Measurements from ENCODE around the gene MISP. TPM values are rescaled to one million over a fixed set of nuclear protein-coding genes. Genes with fewer than 3 reads are reported as not detected.

Gene MISP
- total RNA-seq, 5 donors from 2014 or later (not counting 1 experiment from before 2014, with no cell fraction given), result 0.10 to 0.16 (median 0.15) TPM; not detected in 2

- Histone ChIP-seq H3K36me3 (ENCODE audit: control insufficient read depth in 2 of 2, extremely low read depth in 1 of 2, insufficient read depth in 1 of 2, low read length in 1 of 2) (no peaks in the 10 kb centered on the region), H3K27ac (ENCODE audit: low read length) (no peak overlapping the region), H3K4me3 (ENCODE audit: control insufficient read depth in 1 of 2, extremely low read depth in 1 of 2, low read length in 1 of 2) (no peak overlapping the region), H3K9me3 (no peaks in the 10 kb centered on the region), H3K4me1 (ENCODE audit: control insufficient read depth in 1 of 2, extremely low read depth in 1 of 2, insufficient read depth in 2 of 2, low read length in 2 of 2) (no peaks in the 10 kb centered on the region), H3K27me3 (replicated peaks in 1 of 2; ENCODE audit: control insufficient read depth in 2 of 2, extremely low read depth in 1 of 2, insufficient read depth in 2 of 2, low read length in 1 of 2) (peaks cover 0 to 34% of the 10 kb centered on the region in 2 experiments)
- Mint-ChIP-seq H3K4me1 (no peaks in the 10 kb centered on the region), H3K36me3 (no peaks in the 10 kb centered on the region), H3K27me3 (no peaks in the 10 kb centered on the region), H3K9me3 (no peaks in the 10 kb centered on the region), H3K4me3 (no peak overlapping the region), H3K27ac (no peak overlapping the region)
- 73% methylated on average over 16 of the region's 30 CpGs for WGBS (ENCODE audit: insufficient coverage)
- ChIA-PET CTCF (no interaction called here), POLR2A (no interaction called here)
- DNase-seq (no peak), ATAC-seq (replicated peaks in 1 of 4) (no peak)
These were observed 809 bp downstream of the MISP start for GRCh38 chr19:751501-752341.

- ChIA-PET POLR2A (no interaction called here), CTCF (no interaction called here)
- Mint-ChIP-seq H3K27ac (no peak overlapping the region), H3K4me3 (no peak overlapping the region), H3K4me1 (no peaks in the 10 kb centered on the region), H3K36me3 (no peaks in the 10 kb centered on the region), H3K27me3 (no peaks in the 10 kb centered on the region), H3K9me3 (no peaks in the 10 kb centered on the region)
- Histone ChIP-seq H3K4me3 (ENCODE audit: control insufficient read depth in 1 of 2, extremely low read depth in 1 of 2, low read length in 1 of 2) (no peak overlapping the region), H3K36me3 (ENCODE audit: control insufficient read depth in 2 of 2, extremely low read depth in 1 of 2, insufficient read depth in 1 of 2, low read length in 1 of 2) (no peaks in the 10 kb centered on the region), H3K4me1 (ENCODE audit: control insufficient read depth in 1 of 2, extremely low read depth in 1 of 2, insufficient read depth in 2 of 2, low read length in 2 of 2) (no peaks in the 10 kb centered on the region), H3K27ac (ENCODE audit: low read length) (no peak overlapping the region), H3K9me3 (no peaks in the 10 kb centered on the region), H3K27me3 (replicated peaks in 1 of 2; ENCODE audit: control insufficient read depth in 2 of 2, extremely low read depth in 1 of 2, insufficient read depth in 2 of 2, low read length in 1 of 2) (peaks cover 0 to 34% of the 10 kb centered on the region in 2 experiments)
- no peak for DNase-seq
- 52% methylated on average over 31 of the region's 39 CpGs for WGBS (ENCODE audit: insufficient coverage)
- ATAC-seq (replicated peaks in 1 of 4), result no peak
These were observed 2.0 kb downstream of the MISP start for GRCh38 chr19:752652-753517.

GRCh38 chr19:754530-754929 lies 3.6 kb downstream of the MISP start:
- Histone ChIP-seq H3K27ac (ENCODE audit: low read length) (no peak overlapping the region), H3K4me3 (ENCODE audit: control insufficient read depth in 1 of 2, extremely low read depth in 1 of 2, low read length in 1 of 2) (no peak overlapping the region), H3K27me3 (replicated peaks in 1 of 2; ENCODE audit: control insufficient read depth in 2 of 2, extremely low read depth in 1 of 2, insufficient read depth in 2 of 2, low read length in 1 of 2) (peaks cover 0 to 36% of the 10 kb centered on the region in 2 experiments), H3K9me3 (no peaks in the 10 kb centered on the region), H3K36me3 (ENCODE audit: control insufficient read depth in 2 of 2, extremely low read depth in 1 of 2, insufficient read depth in 1 of 2, low read length in 1 of 2) (no peaks in the 10 kb centered on the region), H3K4me1 (ENCODE audit: control insufficient read depth in 1 of 2, extremely low read depth in 1 of 2, insufficient read depth in 2 of 2, low read length in 2 of 2) (no peaks in the 10 kb centered on the region)
- no peaks in the 10 kb centered on the region for H3K4me1 Mint-ChIP-seq
- ChIA-PET CTCF (no interaction called here), POLR2A (no interaction called here)
- H3K4me3 Mint-ChIP-seq, result no peak overlapping the region
- DNase-seq, result no peak
- WGBS (ENCODE audit: insufficient coverage), result 66% methylated on average over 4 of the region's 9 CpGs
- peaks cover 0 to 6% (median 0%) of the 10 kb centered on the region in 3 donors for H3K9me3 Mint-ChIP-seq
- ATAC-seq (replicated peaks in 1 of 4), result no peak
- H3K27ac Mint-ChIP-seq, result no peak overlapping the region
- no peaks in the 10 kb centered on the region for H3K36me3 Mint-ChIP-seq
- H3K27me3 Mint-ChIP-seq, result no peaks in the 10 kb centered on the region

GRCh38 chr19:755063-755462 lies 4.2 kb downstream of the MISP start:
- Histone ChIP-seq H3K4me3 (ENCODE audit: control insufficient read depth in 1 of 2, extremely low read depth in 1 of 2, low read length in 1 of 2) (no peak overlapping the region), H3K36me3 (ENCODE audit: control insufficient read depth in 2 of 2, extremely low read depth in 1 of 2, insufficient read depth in 1 of 2, low read length in 1 of 2) (no peaks in the 10 kb centered on the region), H3K27me3 (replicated peaks in 1 of 2; ENCODE audit: control insufficient read depth in 2 of 2, extremely low read depth in 1 of 2, insufficient read depth in 2 of 2, low read length in 1 of 2) (peaks cover 0 to 36% of the 10 kb centered on the region in 2 experiments), H3K9me3 (no peaks in the 10 kb centered on the region), H3K4me1 (ENCODE audit: control insufficient read depth in 1 of 2, extremely low read depth in 1 of 2, insufficient read depth in 2 of 2, low read length in 2 of 2) (no peaks in the 10 kb centered on the region), H3K27ac (ENCODE audit: low read length) (no peak overlapping the region)
- ChIA-PET POLR2A (no interaction called here), CTCF (interaction anchor here in 1 of 2 donors (0.6 kb wide), 1 partner anchor 20 kb away, joined by 5 read pairs; no protein-coding TSS in a partner anchor)
- DNase-seq (no peak), ATAC-seq (replicated peaks in 1 of 4) (no peak)
- no peaks in the 10 kb centered on the region for H3K4me1 Mint-ChIP-seq
- H3K27ac Mint-ChIP-seq, result no peak overlapping the region
- no peaks in the 10 kb centered on the region for H3K27me3 Mint-ChIP-seq
- no peak overlapping the region for H3K4me3 Mint-ChIP-seq
- peaks cover 0 to 9% (median 3%) of the 10 kb centered on the region in 3 donors for H3K9me3 Mint-ChIP-seq
- no peaks in the 10 kb centered on the region for H3K36me3 Mint-ChIP-seq
- 93% methylated on average over 13 of the region's 15 CpGs for WGBS (ENCODE audit: insufficient coverage)

GRCh38 chr19:756236-756635 lies 5.3 kb downstream of the MISP start:
- no peaks in the 10 kb centered on the region for H3K36me3 Mint-ChIP-seq
- Histone ChIP-seq H3K27me3 (replicated peaks in 1 of 2; ENCODE audit: control insufficient read depth in 2 of 2, extremely low read depth in 1 of 2, insufficient read depth in 2 of 2, low read length in 1 of 2) (peaks cover 0 to 33% of the 10 kb centered on the region in 2 experiments), H3K9me3 (no peaks in the 10 kb centered on the region), H3K4me1 (ENCODE audit: control insufficient read depth in 1 of 2, extremely low read depth in 1 of 2, insufficient read depth in 2 of 2, low read length in 2 of 2) (no peaks in the 10 kb centered on the region), H3K4me3 (ENCODE audit: control insufficient read depth in 1 of 2, extremely low read depth in 1 of 2, low read length in 1 of 2) (no peak overlapping the region), H3K36me3 (ENCODE audit: control insufficient read depth in 2 of 2, extremely low read depth in 1 of 2, insufficient read depth in 1 of 2, low read length in 1 of 2) (no peaks in the 10 kb centered on the region), H3K27ac (ENCODE audit: low read length) (no peak overlapping the region)
- DNase-seq (no peak), ATAC-seq (replicated peaks in 1 of 4) (no peak)
- peaks cover 0 to 9% (median 3%) of the 10 kb centered on the region in 3 donors for H3K9me3 Mint-ChIP-seq
- no peaks in the 10 kb centered on the region for H3K4me1 Mint-ChIP-seq
- ChIA-PET POLR2A (no interaction called here), CTCF (no interaction called here)
- H3K27me3 Mint-ChIP-seq, result no peaks in the 10 kb centered on the region
- no peak overlapping the region for H3K4me3 Mint-ChIP-seq
- no peak overlapping the region for H3K27ac Mint-ChIP-seq

GRCh38 chr19:756821-757688 lies 6.1 kb downstream of the MISP start:
- Mint-ChIP-seq H3K27me3 (peaks cover 0 to 1% of the 10 kb centered on the region in 2 donors), H3K27ac (no peak overlapping the region), H3K4me1 (no peaks in the 10 kb centered on the region), H3K4me3 (no peak overlapping the region), H3K36me3 (no peaks in the 10 kb centered on the region), H3K9me3 (peaks cover 0 to 9% (median 3%) of the 10 kb centered on the region in 3 donors)
- 82% methylated on average over 35 of the region's 36 CpGs for WGBS (ENCODE audit: insufficient coverage)
- no peaks in the 10 kb centered on the region for H3K9me3 ChIP-seq
- no peak for DNase-seq
- POLR2A ChIA-PET, result no interaction called here
- no peaks in the 10 kb centered on the region for H3K36me3 ChIP-seq (ENCODE audit: control insufficient read depth in 2 of 2, extremely low read depth in 1 of 2, insufficient read depth in 1 of 2, low read length in 1 of 2)
- no peak overlapping the region for H3K4me3 ChIP-seq (ENCODE audit: control insufficient read depth in 1 of 2, extremely low read depth in 1 of 2, low read length in 1 of 2)
- H3K4me1 ChIP-seq (ENCODE audit: control insufficient read depth in 1 of 2, extremely low read depth in 1 of 2, insufficient read depth in 2 of 2, low read length in 2 of 2), result no peaks in the 10 kb centered on the region
- CTCF ChIA-PET, result no interaction called here
- H3K27me3 ChIP-seq (replicated peaks in 1 of 2; ENCODE audit: control insufficient read depth in 2 of 2, extremely low read depth in 1 of 2, insufficient read depth in 2 of 2, low read length in 1 of 2), result peaks cover 0 to 29% of the 10 kb centered on the region in 2 experiments
- H3K27ac ChIP-seq (ENCODE audit: low read length), result no peak overlapping the region
- no peak for ATAC-seq (replicated peaks in 1 of 4)

Measured in T-cell (primary cell).